Pons (tissue), 1 donor: Measurements from ENCODE around the gene OPN3.
A peak's percentile ranks its signal among the peaks of the same experiment; 100 is the strongest.
"Not testable (repeated sequence)": the region's sequence is repeated elsewhere in the genome, so short reads cannot be mapped to it uniquely, and the experiment has no call there.

Experiments
- DNase-seq: peaks from one replicate; pipeline ENCODE4 v3.0.0-alpha.2; 2016; ENCODE audit warnings: low spot score

Gene OPN3

GRCh38 chr1:241640149-241640866, at the start of gene OPN3, which contains the start of gene CHML:
TSS of gene OPN3 (minus strand) at chr1:241640369. CDS start at chr1:241640254, 115 bp downstream.
TSS of gene CHML (minus strand) at chr1:241640369. CDS start at chr1:241635766, 4,603 bp downstream.
- DNase-seq: peak; percentile 88

- no peak for DNase-seq
Observed at GRCh38 chr1:241688940-241689368, 48.8 kb upstream of the OPN3 start.

- no peak for DNase-seq
Observed at GRCh38 chr1:241684108-241684507, 43.9 kb upstream of the OPN3 start.

- no peak for DNase-seq
Observed at GRCh38 chr1:241682921-241683320, 42.8 kb upstream of the OPN3 start.

- DNase-seq: not testable (repeated sequence)
Observed at GRCh38 chr1:241681861-241682448, 41.8 kb upstream of the OPN3 start.

- DNase-seq: no peak
Observed at GRCh38 chr1:241679961-241680360, 39.8 kb upstream of the OPN3 start.

- no peak for DNase-seq
Observed at GRCh38 chr1:241679404-241679803, 39.2 kb upstream of the OPN3 start.

GRCh38 chr1:241678536-241678935, 38.4 kb upstream of the OPN3 start:
- no peak for DNase-seq

- no peak for DNase-seq
Observed at GRCh38 chr1:241677201-241677600, 37.0 kb upstream of the OPN3 start.

GRCh38 chr1:241675983-241676382, 35.8 kb upstream of the OPN3 start:
- no peak for DNase-seq

- no peak for DNase-seq
Observed at GRCh38 chr1:241674805-241675384, 34.7 kb upstream of the OPN3 start.

GRCh38 chr1:241672301-241672700, 32.1 kb upstream of the OPN3 start:
- no peak for DNase-seq

GRCh38 chr1:241666419-241666818, 26.2 kb upstream of the OPN3 start:
- no peak for DNase-seq

GRCh38 chr1:241660424-241660972, 20.3 kb upstream of the OPN3 start:
- DNase-seq: no peak

GRCh38 chr1:241659016-241659415, 18.8 kb upstream of the OPN3 start:
- not testable (repeated sequence) for DNase-seq

GRCh38 chr1:241658081-241658793, 18.1 kb upstream of the OPN3 start:
- DNase-seq: no peak

- no peak for DNase-seq
Observed at GRCh38 chr1:241654641-241655040, 14.5 kb upstream of the OPN3 start.

- no peak for DNase-seq
Observed at GRCh38 chr1:241654019-241654418, 13.8 kb upstream of the OPN3 start.

- no peak for DNase-seq
Observed at GRCh38 chr1:241652012-241652411, 11.8 kb upstream of the OPN3 start, which contains the start of gene WDR64. TSS of gene WDR64 (plus strand) at chr1:241652281. CDS start at chr1:241652485, 204 bp downstream.

- DNase-seq: no peak
Observed at GRCh38 chr1:241648159-241648558, 8.0 kb upstream of the OPN3 start.

- DNase-seq: no peak
Observed at GRCh38 chr1:241647658-241648057, 7.5 kb upstream of the OPN3 start.

GRCh38 chr1:241646201-241646600, 6.0 kb upstream of the OPN3 start:
- no peak for DNase-seq
